ENCODE measurements around the gene TDG.

Gene TDG

GRCh38 chr12:103965590-103966504, at the start of gene TDG:
Gene TDG (plus strand): TSS chr12:103965872. CDS start chr12:103966038, 166 bp downstream.
- DNase-seq (ENCODE audit: low read depth) = peak; percentile 96

DNA sequence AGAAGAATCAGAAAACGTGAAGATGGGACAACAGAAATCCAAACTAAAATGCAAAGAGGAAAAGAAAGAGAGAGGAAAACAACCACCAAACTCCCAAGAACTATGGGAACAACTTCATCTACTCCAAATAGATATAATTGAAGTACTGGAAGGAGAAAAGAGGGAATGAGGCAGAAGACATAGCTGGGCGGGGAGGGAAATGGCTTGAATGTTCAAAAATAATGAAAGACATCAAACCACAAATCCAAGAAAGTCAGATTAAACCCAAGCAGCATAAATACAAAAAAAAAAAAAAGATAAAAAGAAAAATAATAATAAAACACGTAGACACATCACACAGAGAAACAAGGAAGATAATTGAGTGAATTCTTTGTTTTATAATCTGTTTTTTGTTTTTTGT, 47.8 kb upstream of the TDG start:
- no peak for DNase-seq (ENCODE audit: low read depth)

DNA sequence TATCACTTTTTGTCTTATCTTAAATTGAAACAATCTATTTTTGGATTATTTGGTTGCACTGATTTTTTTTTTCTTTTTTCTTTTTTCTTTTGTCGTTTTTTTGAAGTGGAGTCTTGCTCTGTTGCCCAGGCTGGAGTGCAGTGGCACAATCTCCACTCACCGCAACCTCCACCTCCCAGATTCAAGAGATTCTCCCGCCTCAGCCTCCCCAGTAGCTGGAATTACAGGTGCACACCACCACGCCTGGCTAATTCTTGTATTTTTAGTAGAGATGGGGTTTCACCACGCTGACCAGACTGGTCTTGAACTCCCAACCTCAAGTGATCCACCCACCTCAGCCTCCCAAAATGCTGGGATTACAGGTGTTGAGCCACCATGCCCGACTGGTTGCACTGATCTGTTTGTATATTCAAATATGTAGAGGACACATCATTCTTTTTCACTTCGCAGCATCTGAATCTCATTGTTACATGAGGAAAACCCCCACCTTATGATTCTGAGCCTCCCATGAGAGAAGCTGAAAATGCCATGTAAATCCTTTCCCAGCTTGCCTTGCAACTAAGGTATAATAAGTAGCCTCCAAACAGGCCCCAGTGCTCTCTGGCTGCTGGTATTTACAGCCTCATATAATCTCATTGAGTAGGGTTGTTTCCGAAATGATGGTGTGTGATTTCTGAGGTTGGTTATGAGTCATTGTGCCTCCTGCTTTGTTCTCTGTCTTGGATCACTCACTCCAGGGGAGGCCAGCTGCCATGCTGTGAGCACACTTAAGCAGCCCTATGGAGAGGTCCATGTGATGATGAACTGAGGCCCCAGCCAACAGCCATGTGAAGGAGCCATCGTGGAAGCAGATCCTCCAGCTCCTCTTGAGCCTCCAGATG, 40.7 kb upstream of the TDG start:
- DNase-seq (ENCODE audit: low read depth) = peak; percentile 14

DNA sequence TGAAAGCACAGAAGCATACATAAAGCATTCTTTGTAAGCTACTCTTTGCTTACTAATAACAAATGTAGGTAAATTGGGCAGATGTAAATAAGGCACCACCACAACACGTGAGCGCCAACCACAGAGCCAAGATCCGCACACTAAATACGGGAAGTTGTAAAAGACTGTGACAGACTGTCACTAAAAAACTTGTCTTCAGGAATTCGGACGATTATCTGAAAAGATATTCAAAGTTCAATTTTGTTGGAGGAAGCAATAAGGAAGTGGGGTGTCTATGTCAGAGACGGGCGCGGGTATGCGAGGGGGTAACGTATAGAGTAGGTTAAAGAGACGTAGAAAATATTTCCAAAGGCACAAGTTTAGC, 37.0 kb upstream of the TDG start:
- DNase-seq (ENCODE audit: low read depth) = peak; percentile 9

DNA sequence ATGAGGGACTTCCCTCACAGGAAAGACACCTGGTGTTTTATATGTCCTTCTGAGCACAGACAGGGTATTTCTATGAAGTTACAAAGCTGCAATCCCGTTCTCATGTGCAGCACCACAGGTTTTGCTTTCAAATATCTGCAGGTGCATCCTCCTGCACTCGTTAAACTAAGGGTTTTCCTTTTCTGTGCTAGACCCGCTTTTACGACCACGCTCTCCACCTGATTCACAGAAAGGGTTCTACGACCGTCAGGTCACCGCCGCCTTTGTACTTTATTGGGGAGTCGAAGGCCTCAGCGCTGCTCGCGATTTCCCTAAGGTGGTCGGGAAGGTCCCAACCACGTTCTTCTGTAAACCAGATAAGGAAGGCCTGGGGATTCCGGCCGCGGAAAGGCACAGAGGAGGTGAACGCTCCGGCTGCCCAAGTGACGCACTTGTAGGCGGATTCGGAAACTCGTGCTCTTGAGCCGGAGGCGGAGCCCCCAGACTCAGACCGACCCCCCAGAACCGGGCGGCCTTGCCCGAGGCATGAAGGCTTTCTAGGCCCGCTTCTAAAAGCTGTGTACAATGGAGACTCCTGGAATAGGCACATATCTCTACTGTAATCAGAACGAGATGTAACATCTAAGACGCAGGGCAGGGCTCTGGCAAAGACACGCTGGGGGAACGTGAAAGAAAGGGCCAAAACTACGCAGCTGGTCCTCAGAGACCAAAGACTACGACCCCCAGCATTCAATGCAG, 36.5 kb upstream of the TDG start:
- peak; percentile 79 for DNase-seq (ENCODE audit: low read depth)

GRCh38 chr12:103929784-103930033, 36.0 kb upstream of the TDG start:
- no peak for DNase-seq (ENCODE audit: low read depth)

GRCh38 chr12:103930034-103930786, 35.5 kb upstream of the TDG start, which contains the start of gene HSP90B1:
Gene HSP90B1 (plus strand): TSS chr12:103930410. CDS start chr12:103930516, 106 bp downstream.
- peak; percentile 100 for DNase-seq (ENCODE audit: low read depth)

DNA sequence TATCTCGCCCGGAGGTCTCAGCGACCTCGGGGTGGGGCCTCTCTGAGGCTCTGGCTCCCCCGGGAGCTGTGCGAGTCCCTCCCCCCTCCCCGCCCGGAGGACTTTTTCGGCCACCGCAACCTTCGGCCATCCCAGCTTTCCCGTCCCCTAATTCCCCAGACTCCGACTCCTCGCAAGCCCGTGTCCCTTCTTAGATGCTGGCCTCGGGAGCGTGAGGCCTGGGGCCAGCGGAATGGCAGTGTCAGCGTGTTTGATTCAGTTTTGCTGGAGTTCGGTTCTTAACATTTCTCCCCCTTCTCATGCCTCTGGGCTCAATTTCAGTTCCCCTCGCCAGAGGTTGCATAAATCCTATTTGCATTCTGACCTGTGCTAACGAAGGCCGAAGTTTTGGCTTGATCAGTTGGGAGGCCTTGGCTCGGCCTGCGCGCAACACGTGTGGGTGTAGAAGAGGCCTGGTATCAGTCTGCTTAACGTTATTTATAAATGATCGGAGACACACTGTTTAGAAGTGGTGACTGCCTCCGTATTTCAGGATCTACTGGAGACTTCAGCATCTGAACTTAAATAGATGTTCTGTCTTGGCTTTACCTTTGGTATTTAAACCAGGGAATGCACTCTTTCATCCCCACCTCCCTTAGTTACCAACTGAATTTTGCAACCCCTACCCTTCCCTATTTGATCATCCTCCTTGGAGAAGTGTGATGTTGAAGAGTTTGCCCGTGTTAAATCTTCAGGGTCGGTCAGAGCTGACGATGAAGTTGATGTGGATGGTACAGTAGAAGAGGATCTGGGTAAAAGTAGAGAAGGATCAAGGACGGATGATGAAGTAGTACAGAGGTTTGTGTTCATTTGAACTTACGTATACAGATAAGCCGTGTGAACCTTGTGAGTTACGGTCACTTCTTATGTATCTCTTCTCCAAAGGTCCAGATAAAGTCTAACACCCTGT, 34.6 kb upstream of the TDG start:
- DNase-seq (ENCODE audit: low read depth) = no peak

DNA sequence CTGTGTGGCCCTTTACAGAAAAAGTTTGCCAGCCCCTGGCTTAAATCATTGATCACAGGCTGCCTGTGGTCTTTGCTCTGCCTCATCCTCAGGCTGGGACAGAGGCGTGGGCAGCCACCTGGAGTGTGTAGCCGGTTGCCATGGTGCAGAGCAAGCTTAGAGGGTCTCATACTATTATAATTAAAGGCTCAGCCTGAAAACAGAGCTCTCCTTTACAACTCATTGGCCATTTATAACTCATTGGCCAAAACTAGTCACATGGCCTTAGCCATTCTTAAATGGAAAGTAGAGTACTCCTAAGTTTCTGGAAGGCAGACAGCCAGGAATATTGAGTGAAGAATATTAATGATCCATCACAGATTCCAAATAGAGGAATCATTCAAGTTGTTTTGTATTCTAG, 32.4 kb upstream of the TDG start:
- no peak for DNase-seq (ENCODE audit: low read depth)

DNA sequence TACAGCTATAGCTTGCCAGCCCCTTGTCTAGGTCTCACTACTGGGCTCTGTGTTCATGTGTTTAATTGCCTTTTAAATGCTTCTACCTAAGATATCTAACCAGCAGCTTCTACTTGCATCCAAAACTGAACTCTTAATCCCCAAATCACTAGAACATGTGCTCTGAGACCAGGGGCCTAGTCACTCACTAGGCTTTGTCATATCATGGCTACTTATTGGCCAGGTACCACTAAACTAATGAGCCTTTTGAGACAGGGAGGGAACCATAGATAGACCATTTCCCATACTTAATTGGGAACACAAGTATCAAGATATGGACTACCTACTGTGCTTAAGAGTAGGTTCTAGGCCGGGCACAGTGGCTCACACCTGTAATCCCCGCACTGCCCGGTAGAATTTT, 29.0 kb upstream of the TDG start:
- no peak for DNase-seq (ENCODE audit: low read depth)

GRCh38 chr12:103944964-103945363, 20.7 kb upstream of the TDG start:
- no peak for DNase-seq (ENCODE audit: low read depth)

DNA sequence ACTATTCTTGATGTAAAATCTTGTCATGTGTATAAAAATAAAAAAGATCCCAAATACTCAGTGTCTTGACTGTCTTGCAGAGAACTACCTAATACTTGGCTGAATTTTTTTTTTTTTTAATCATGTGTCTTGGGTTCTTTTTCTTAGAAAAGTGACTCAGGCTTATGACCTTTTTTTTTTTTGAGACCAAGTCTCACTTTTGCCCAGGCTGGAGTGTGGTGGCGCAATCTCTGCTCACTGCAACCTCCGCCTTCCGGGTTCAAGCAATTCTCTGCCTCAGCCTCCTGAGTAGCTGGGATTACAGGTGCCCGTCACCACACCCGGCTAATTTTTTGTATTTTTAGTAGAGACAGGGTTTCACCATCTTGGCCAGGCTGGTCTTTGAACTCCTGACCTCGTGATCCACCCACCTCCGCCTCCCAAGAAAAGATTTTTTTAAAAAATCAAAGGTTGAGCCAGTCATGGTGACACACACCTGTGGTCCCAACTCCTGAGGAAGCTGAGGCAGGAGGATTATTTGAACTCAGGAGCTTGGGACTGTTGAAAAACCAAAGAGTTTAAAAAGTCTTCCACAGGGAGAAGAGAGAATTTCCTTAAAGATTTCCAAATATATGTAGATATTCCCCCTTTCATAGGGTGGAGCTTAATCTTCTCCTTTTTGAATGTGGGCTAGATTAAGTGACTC, 17.7 kb upstream of the TDG start:
- no peak for DNase-seq (ENCODE audit: low read depth)

GRCh38 chr12:103948746-103949406, 16.8 kb upstream of the TDG start:
- no peak for DNase-seq (ENCODE audit: low read depth)

- no peak for DNase-seq (ENCODE audit: low read depth)
Measured at GRCh38 chr12:103952497-103952896, 13.2 kb upstream of the TDG start.

- no peak for DNase-seq (ENCODE audit: low read depth)
Measured at GRCh38 chr12:103955811-103956508, 9.7 kb upstream of the TDG start.

DNA sequence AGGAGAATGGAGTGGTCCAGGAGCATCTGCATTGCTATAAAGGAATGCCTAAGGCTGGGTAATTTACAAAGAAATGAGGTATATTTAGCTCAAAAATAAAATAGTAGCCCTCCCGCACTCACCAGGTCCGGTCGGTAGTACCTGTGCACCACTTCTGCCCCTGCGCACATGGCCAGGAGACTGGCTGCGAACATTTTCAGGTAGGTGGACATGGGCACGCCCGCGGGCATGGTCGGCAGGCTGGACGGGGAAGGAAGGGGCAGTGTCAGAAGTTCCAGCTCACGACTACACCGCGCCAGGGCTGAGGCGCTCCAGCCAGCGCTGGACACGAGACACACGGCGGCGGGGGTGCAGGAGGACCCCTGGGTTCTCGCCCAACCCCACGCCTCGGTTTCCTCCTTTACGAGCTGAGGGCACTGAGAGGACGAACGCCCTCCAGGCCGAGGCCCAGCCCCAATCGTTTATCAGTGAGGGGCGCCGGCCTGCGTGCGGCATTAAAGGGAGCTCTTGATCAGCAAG, 9.1 kb upstream of the TDG start:
- no peak for DNase-seq (ENCODE audit: low read depth)

DNA sequence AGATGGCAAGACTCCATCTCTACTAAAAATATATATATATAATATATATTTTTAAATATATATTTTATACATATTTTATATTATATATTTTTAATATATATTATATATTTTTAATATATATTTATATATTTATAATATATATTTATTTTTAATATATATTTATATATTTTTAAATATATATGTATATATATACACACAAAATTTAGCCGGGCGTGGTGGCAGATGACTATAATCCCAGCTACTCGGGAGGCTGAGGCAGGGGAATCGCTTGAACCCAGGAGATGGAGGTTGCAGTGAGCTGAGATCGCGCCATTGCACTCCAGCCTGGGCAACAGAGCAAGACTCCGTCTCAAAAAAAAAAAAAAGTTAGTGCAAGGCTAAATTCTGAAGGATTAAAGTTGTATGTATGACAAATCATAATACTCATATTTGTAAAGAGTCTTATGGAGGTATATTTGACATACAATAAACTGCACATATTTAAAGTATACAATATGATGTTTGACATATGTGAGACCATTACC, 7.7 kb upstream of the TDG start:
- no peak for DNase-seq (ENCODE audit: low read depth)

DNA sequence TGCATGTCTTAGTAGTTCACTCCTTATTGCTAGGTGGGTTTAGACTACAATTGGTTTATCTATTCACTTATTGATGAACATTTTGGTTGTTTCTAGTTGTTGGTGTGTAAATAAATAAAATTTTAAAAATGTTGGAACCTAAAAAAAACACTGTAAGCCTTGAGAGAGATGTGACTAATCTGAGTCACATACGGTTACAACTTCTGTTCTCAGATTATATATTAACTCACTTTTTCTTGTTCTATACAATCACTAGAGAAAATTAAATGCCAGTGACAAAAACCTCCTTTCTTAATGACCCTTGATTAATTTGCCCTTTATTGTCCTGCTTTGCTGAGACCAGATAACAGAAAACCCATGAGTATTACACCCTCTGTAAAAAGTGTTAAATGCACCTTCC, 7.1 kb upstream of the TDG start:
- DNase-seq (ENCODE audit: low read depth) = no peak
